HG03442 (cell line): ENCODE measurements around the gene PRDM11.
A peak's percentile ranks its signal among the peaks of the same experiment; 100 is the strongest.

ENCODE experiments used
- ATAC-seq: cut with Tn5 transposase; IDR thresholded peaks from one replicate; pipeline ENCODE4 v1.9.1; 2021; ENCODE audit warnings: mild to moderate bottlenecking, moderate library complexity; ENCODE audit not compliant: unreplicated experiment

Gene PRDM11

DNA sequence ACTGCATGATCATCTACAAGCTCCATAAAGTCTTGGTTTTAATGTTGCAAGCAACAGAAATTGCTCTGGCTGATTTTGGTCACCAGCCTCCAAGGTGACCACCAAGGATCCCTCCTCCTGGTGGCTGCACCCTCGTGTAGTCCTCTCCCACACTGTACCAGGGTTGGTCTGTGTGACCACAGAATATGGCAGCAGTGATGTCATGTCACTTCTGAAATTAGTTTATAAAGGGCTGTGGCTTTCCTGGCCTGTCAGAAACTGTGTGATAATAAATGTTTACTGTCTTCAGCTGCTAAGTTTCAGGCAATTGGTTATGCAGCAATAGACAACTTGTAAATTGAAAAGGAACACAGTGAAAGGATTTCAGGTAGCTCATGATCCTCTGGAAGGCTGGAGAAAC lies 5.3 kb upstream of the PRDM11 start:
- peak; percentile 66 for ATAC-seq

DNA sequence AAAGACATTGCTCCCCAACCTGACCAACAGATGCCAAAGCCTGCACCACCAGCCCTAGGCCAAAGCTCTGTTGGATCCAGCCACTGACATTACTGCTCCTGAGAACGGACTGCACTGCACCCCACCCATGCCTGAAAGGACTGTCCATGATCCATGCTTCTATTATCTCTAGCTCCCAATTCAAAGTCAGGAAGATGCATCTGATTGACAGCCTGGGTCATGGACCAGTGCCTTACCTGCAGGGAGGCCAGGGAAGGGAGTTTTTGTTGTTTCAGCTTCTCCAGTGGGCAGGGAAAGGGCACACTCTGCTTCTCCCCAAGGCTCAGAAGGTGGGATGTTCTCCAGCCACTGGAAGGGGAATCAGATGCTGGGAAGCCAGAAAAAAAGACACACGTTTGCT lies 4.8 kb upstream of the PRDM11 start:
- no peak for ATAC-seq

DNA sequence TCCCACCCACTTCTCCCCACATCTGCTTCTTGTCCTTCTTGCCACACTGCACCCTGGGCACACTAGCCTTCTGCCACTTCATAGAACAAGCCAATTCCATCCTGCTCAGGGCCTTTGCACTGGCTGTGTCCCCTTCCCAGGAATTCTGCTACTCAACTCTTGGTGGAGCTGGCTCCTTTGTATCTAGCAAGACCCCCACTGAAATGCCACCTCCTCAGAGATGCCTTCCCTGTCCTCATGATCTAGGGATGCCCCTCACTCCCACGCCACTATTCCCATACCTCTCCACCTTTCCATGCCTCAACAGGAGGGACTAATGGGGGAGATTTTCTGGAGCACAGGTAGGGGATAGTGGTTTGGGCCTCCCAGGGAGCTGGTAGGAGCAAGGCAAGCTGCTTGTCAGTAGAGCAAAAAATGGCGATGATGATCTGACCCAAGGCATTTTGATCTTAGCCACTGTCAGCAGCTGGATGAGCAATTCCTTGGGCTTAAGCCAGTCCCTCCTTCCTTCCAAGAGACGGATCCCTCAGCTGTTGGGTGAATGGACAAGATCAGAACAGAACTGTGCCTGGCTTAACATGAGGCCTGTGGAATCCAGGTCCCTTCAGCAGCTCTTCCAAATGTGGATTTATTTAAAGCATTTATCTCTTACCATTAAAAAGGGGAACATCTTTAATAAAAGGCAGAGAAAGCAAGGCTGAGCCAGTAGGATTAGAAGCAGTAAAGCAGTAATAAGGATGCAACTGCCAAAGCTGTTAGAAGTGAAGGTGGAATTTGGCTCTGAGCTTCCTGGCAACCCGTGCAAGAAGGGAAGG lies 4.0 kb upstream of the PRDM11 start:
- no peak for ATAC-seq

GRCh38 chr11:45143494-45143893 lies 2.9 kb upstream of the PRDM11 start:
- ATAC-seq: no peak

- ATAC-seq: no peak
Measured at GRCh38 chr11:45144126-45145082, 2.0 kb upstream of the PRDM11 start.

GRCh38 chr11:45145083-45145378 lies 1.4 kb upstream of the PRDM11 start:
- no peak for ATAC-seq

GRCh38 chr11:45145379-45146071 lies 914 bp upstream of the PRDM11 start:
- no peak for ATAC-seq

GRCh38 chr11:45147017-45147728 lies 734 bp downstream of the PRDM11 start:
- peak; percentile 96 for ATAC-seq

DNA sequence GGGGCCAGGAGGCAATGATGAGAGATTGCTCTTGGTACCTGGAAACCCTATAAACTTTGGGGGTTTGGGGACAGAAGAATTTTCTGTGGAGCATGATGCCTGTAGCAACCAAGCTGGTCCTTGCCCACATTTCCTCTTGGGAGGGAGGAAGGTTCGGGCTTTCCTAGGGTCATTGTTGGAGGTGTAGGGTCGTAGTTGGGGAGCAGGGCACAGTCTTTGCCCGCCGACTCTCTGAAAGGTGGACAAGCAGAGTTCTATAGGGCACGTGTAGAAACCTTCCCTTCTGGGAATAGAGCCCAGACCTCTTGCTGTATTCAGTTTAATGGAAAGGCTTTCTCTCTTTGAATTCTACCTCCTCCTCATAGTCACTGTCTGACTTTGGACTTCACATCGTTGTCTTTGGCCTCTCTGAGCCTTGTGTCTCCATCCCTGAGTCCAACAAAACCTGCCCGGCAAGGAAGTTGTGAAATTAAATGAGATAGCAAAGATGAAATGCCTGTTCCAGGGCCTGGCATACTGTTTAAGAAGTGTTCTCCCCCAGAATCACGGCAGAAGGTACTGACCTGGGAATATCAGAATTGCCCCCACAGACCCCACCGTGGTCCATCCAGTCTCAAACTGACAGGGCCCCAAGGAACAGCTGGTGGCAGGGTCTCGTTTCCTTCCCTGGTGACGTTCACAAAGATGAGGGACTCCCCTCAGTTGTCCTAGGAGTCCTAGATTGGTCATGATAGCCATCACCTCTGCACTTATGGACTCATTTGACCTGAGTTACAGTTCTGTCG lies 1.6 kb downstream of the PRDM11 start:
- ATAC-seq: no peak

- ATAC-seq: no peak
Measured at GRCh38 chr11:45149483-45150056, 3.1 kb downstream of the PRDM11 start.

DNA sequence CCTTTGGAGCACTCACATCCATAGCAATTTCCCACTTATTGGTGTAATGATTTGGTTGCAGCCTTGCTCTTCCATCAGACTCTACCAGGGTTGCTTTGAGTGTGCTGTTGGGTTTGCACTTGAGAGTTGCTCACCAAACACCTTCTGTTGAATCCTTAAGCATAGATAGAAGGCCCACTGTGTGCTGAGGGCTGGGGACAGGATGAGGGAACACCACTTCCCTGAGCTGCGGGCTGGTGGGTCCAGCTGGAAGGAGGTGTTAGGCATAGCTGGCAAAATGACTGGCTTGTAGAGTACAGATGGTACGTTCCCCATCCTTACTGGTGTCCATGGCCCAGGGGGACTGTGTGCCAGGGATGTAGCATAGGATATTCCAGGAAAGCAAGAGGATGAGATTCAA lies 3.9 kb downstream of the PRDM11 start:
- ATAC-seq: no peak

GRCh38 chr11:45150943-45151342 lies 4.5 kb downstream of the PRDM11 start:
- no peak for ATAC-seq

- ATAC-seq: no peak
Measured at GRCh38 chr11:45151362-45151982, 5.0 kb downstream of the PRDM11 start.

DNA sequence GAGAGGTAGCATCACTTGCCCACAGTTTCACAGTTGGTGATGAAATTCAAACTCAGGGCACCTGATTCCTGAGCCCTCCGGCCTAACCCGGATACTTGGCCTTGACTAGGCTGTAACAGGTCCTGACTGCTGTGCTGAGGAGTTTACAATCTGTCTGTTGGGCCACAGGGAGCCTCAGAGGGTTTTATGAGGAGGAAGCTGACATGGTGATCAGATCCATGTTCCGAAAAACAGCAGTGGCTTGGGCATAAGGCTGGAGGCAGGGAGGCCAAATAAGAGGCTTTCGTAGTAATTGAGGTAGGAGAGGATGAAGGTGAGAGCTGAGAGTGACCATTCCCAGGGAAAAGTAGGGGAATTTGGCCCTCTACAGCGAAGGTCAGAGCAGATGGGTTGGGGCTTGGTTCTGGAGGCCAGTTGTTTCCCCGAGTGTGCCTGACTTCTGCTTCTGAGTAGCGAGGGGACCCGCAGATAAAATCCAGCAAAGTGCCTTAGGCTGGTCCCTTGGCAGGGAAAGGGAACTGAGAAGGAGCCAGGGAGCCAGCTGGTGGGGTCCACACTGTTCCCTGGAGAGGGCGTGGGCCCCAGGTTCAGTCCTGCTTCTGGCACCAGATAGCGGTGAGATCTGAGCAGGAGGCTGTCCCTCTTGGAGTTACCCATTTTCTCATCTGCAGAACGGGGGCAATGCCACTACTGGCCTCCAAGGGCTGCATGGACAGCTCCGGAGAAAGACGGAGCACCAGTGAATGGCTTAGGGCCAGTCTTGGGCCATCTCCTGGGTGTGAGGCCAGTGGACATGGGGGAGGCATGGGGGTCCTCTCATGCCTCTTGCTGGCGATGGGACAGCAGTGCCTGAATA lies 6.5 kb downstream of the PRDM11 start:
- ATAC-seq: no peak

DNA sequence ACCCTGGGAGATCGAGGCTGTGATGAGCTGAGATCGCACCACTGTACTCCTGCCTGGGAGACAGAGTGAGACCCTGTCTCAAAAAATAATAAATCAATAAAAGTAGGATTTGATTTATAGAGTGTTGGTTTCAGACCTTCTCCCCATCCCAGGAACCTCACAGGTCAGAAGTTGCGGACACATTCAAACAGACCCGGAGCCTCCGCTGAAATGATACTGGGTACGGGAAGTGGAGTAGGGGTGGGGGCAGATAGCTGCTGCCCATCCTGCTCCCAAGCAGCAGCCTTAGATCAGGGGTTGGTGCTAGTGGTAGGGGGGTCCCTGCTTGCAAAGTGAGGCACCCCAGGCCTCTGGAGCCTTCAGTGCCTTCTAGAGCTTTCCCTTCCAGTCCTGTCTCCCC lies 7.8 kb downstream of the PRDM11 start:
- no peak for ATAC-seq

GRCh38 chr11:45155058-45155551 lies 8.7 kb downstream of the PRDM11 start:
- ATAC-seq: no peak

DNA sequence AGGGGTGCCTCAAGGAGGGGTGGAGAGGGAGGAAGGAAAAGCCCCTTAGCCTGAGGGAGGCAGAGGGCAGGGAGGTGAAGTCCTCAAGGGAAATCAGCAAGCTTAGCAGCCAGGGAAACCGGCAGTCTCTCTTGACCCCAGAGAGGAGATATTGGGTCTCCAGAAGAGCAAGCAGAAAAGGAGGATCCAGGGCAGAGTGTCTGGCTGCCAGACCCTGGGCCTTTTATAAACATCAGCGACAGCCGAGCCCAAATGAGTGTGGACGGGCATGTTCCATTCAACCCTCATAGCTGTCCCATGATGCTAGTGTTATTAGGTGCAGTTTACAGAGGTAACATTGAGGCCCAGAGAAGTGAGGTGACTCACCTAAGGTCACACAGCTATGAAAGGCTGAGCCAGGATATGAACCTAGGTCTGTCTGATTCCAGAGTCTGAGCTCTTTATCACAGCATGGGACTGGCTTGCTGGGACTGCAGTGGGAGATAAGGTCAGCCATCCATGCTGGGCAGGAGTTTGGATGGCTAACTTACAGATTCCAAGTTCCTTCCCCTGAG lies 9.3 kb downstream of the PRDM11 start:
- ATAC-seq: no peak

DNA sequence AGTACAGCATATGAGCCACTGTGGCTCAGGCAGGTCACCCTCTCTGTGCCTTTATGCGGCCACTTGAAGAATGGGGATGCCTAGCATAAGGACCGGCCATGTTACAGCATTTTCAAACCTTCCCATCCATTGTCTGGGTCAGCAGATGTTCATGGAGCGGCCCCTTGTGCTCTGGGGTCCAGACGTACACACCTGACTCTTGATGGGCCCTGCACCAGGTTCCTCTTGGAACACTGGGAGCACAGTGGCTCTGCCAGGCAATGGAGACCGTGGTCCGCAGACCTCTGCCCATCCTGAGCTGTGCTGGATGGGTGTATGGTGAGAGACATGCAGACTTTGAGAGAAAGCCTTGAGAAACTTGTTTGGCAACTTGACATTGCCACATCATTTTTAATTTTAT lies 9.8 kb downstream of the PRDM11 start:
- no peak for ATAC-seq
